NCI-H524 (cell line): ENCODE measurements around the gene STK24.

Source experiments
- DNase-seq, 2 experiments: peaks; one replicate each; lab custom pipeline; 2025; lab: John Stamatoyannopoulos, UW

Gene STK24

DNA sequence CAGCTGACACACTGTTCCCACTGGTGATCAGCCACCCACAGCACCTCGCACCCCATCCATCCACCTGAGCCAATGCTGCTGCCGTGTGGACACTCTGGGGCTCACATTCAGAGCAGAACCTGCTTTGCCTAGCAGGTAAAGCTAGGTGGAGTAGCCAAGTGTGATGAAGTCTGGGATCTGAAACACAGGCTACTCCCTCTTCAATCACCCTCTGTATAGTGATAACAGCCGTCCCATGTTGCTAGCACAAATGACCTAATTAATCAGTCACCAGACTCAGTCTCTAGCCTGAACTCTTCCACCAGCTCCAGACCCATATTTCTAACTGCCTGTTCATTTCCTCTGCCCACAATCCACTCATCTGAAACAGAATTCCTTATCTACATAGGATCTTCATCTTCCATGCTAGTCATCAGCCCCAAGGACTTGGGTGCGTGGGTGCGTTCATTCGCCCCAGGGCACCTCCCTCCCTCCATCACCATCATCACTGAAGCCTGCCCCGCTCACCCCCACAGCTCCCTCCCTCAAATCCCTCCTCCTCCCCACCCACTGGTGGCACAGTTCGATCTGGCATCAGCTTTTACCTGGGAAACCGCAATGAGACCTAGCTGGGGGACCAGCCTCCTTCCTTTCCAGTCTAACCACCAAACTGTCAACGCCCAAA is 19.8 kb downstream of the STK24 start:
- DNase-seq, result no peak

GRCh38 chr13:98556142-98556816 is 20.6 kb downstream of the STK24 start:
- no peak for DNase-seq

DNA sequence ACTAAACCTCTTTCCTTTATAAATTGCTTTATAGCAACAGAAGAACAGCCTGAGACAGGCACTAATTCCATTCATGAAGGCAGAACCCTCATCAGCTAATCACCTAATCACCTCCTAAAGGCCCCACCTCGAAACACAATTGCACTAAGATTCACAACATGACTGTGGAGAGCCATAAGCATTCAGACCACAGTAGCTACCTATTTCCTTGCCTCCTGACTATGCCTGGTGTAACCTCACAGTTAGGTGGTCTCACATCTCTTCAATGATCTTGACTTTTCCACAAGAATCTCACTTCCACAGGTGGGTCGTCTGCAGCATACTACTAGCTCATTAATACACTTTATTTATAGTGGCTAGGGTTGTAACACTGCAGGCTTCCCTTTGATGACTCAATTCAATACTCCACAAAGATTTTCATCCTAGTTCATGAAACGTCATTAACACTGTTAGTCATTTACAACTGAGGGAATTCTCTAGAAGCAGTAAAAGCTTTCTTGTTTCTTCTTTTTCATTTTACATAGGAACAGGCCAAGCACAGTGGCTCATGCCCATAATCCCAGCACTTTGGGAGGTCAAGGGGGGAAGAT is 27.1 kb downstream of the STK24 start:
- DNase-seq, result no peak

DNA sequence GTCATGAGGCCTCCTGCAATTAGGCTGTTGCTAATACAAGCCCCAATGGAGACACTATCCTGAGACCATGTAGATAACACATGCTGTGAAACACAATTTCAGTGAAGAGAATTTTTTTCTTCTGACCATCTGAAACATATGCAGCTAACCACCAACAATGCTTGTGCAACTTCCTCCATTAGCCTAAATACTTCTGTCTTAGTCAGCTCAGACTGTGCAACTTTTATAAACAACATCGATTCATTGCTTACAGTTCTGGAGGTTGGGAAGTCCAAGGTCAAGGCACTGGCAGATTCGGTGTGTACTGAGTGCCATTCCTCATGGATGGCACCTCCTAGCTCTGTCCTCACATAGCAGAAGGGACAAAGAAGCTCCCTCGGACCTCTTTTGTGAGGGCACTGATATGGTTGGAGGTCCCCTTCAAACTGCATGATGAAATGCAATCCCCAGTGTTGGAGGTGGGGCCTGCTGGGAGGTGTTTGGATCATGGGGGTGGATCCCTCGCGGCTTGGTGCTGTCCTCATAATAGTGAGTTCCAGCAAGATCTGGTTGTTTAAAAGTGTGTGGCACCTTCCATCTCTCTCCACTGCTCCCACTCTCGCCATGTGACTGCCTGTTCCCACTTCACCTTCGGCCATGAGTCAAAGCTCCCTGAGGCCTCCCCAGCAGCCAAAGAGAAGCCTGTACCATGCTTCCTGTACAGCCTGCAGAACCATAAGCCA is 27.7 kb downstream of the STK24 start:
- no peak for DNase-seq

DNA sequence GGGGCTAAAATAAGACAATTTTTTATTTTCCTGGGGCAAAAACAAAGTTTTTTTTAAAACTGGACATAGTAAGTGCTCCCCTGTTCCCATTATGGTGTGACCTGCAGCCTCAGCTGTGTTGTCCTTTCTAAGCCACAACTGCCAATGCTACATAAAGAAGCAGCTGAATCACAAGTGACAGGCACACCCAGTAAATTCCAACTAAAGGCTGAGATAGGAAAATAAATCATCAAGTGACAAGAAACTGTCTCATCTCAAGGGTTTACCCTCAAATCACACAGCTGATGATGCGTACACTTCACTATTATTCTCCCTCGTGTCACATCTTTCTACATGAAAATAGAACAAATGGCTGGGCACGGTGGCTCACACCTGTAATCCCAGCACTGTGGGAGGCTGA is 28.7 kb downstream of the STK24 start:
- DNase-seq, result no peak

DNA sequence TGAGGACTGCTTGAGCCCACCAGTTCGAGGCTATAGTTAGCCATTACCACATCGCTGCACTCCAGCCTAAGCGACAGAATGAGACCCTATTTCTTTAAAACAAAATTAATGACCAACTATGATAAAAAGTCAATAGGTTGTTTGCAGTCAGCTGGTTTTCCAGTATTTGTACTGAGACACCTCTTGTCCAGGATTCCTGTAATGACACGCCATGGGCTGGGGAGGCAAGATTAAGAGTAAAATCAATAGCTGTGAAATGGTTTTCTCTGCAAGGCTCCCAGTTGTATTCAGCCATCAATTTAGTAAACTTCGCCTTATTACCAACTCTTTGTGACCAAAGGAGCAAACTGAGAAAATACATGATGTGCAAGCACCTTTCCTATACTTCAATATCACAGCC is 29.5 kb downstream of the STK24 start:
- DNase-seq, result no peak

GRCh38 chr13:98546402-98546801 is 30.5 kb downstream of the STK24 start:
- peak in 1 of 2 experiments; percentile 5 for DNase-seq

- no peak for DNase-seq
Measured at GRCh38 chr13:98544104-98544710, 32.7 kb downstream of the STK24 start.

GRCh38 chr13:98543378-98544103 is 33.4 kb downstream of the STK24 start:
- DNase-seq, result no peak

DNA sequence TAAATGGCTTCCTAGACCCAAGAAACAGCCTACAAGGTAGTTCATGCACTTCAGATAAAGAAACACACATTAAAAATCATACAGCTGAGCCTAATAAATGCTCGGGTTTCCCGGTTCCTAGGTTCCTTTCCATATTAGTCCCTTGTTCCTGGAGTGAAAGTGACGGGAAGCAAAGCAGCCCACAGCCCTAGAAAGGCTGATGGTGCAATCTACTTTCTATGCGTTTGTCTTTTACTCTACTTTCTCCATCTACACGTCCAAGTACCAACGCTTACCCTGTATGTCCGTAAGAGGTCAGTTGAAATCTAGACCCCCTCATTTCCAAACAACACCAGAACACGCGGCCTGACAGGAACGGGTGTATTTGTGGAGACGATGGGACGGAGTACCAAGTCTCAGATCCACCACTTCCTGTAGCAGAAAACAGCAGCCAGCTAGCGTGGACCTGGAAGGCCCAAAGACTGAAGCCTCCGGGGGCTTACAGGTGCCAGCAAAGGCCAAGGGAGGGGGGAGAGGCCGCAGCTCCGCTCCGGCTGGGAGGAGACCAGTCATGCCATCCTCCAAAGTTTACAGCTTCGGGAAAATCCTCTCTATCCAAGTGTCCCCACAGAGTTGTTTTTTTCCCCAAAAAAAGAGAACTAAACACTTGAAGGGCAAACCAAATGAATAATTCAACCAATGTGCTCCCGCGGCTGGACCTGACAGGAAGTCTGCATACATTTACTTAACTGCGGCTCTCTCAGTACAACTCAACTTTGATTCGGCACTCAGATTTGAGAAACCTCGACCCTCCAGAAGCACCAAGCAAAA is 34.1 kb downstream of the STK24 start:
- no peak for DNase-seq

GRCh38 chr13:98541701-98542203 is 35.2 kb downstream of the STK24 start:
- no peak for DNase-seq

- no peak for DNase-seq
Measured at GRCh38 chr13:98541191-98541590, 35.7 kb downstream of the STK24 start.

DNA sequence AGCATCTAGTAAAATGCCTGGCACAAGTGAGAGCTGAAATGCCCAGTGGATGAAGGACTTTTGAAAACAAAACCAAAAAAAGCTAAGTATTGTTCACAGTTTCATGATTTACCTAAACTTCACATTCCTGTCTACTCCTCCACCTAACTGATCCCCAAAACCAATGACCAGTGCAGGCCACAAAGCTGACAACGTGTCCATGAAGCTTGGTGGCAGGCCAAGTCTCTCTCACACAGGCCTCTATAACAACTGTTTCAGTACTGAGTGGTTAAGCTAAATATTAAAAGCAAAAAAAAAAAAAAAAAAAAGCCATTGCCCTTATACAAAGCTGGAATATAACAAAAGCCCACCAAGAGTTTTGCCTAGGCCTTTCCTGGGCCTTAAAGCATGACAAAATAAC is 36.4 kb downstream of the STK24 start:
- no peak for DNase-seq

DNA sequence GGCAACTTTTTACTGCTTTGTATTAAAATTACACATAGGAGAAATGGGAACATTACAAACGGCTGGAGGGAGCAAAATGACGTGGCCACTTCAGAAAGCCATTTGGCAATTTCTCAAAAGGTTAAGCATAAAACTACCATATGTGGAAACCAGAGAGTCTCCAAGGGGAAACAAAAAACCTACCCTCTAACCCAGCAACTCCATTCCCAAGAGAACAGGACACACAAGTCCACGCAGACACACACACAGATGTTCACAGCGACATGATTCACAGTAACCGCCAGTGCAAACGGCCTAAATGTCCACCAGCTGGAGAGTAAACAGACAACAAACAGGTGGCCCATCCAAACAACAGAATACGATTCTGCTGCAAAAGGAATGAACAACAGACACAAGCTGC is 37.2 kb downstream of the STK24 start:
- no peak for DNase-seq

DNA sequence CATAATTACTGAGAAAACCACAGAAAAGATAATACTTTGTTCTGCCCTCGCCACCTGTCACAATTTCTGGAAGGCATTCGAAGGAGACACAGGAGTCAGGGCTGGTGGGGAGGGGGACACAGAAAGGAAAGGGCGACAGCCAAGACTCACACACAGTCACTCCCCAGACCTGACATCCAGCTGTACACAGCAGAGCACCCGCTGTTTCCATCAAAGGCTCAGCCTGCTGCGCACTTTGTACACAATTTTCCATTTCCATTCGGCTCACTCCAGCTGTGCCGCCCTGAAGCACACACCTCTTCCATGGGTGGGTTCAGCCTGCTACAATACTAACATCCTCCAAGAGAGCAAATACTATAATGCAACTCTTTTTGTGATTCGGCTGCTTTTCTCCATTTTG is 38.0 kb downstream of the STK24 start:
- no peak for DNase-seq

GRCh38 chr13:98537740-98538139 is 39.2 kb downstream of the STK24 start:
- DNase-seq, result no peak

DNA sequence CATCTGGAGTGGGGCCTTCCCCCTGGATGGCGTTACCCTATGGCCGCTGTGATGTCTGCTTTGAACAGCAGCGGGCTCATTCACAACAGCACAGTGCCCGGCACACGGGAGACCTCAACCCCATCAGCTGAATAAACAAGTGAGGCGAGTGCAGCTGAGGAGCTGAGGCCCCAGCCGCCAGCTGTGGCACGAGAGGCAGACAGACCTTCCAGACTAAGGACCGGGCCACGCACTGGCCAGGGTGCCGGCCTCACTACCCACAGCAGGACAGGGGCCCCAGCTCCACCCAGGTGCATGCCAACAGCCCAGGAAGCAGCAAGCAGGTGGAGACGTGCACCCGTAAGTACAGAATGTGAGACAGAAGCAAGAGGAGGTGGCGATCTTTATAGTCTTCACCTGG is 39.6 kb downstream of the STK24 start:
- DNase-seq, result no peak

DNA sequence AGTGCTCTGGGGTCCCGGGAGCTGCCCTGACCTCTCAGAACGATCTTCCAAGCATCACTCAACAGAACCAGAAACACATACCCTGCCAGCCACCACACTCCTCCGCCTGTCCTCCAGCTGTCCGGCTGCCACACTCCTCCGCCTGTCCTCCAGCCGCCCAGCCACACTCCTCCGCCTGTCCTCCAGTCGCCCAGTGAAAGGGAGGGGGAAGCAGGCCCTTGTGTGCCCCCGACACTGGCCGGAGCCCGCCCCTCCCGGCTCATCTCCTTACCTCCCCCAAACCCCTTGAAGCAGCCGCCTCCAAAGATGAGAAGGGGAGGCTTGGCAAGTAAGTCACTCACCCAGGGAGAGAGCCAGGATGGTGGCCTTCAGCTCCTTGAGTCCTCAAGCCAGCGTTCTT is 40.2 kb downstream of the STK24 start:
- DNase-seq, result no peak

DNA sequence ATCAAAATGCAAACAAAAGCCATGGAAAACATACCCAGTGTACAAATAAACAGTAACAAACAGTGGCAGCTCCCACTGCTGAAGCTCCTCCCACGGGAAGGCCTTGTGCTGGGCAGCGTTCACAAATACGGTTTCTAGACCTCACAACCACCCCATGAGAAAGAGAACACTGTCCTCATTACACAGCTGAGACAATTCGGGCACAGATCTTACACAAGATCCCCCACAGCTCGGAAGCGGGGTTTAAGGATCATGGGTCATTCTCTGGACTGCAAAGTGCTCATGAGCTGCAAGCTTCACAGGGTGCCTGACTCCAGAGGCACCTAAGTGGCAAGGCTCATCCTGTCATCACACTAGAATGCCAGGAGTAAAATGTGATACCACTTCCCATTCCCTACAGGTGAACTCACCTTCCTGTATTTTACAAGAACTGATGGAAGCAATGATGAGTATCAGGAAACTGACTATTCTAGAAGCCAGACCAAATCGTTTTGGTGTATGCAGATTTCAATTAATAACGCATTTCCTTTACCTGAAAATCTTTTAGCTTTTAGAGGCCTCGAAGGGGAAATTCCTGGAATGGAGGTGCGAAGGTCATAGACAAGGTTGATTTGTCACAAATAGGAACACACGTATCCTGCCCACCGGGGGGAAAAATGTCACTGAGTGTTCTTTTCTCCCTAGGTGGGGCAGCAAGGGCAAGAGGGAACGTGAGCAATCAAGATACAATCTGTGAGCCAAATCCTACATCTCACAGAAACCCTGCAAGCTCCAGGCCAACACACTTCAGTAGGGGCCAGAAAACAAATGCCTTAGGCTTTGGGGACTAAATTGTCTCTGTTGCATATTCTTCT is 41.2 kb downstream of the STK24 start:
- DNase-seq, result no peak

GRCh38 chr13:98534821-98535220 is 42.1 kb downstream of the STK24 start:
- no peak for DNase-seq
